ENCODE data around the gene ZBTB18. TPM values are rescaled to one million over a fixed set of nuclear protein-coding genes. Genes with fewer than 3 reads are reported as not detected.

The ZBTB18 gene
- polyA plus RNA-seq, 2 of the 4 experiments (the other 2 are of a cell fraction), result 9.7 to 9.9 TPM

DNA sequence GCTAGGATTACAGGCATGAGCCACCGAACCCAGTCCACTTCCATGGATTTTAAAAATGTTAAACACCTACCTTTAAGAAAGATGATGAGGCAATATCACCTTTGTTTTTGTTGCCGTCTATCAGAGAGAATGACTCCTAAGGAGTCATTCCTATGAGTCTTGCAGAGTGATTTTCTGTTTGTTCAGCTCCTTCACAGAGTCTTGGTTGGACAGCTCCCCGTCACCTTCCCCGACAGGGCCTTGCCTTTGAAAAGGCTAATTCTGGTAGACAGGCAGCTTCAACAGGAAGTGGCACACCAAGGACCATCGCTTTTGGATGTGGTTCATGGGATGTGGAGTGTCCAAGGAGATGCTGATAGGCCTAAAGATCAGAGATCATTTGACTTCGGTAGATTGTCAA lies 17.5 kb downstream of the ZBTB18 start:
- FAIRE-seq (no peak), DNase-seq (ENCODE audit: low read depth in 1 of 2, low spot score in 1 of 2) (no peak), ATAC-seq (no peak)
- TF ChIP-seq JUN (IDR thresholded peaks at IDR 0.05) (no peak), ZNF302 (CRISPR knock-in tag; IDR thresholded peaks at IDR 0.05) (no peak), SMC3 (IDR thresholded peaks at IDR 0.05) (no peak), NPAS2 (CRISPR knock-in tag; IDR thresholded peaks at IDR 0.05; ENCODE audit: borderline replicate concordance) (no peak), CEBPB (IDR thresholded peaks at IDR 0.05) (no peak), ZC3H11A (IDR thresholded peaks at IDR 0.05) (no peak), FOSB (CRISPR knock-in tag; IDR thresholded peaks at IDR 0.05) (no peak), ZFP36 (IDR thresholded peaks at IDR 0.05; ENCODE audit: borderline replicate concordance, partially characterized antibody) (no peak), EHMT2 (IDR thresholded peaks at IDR 0.05; ENCODE audit: low read depth) (no peak), TFCP2L1 (CRISPR knock-in tag; IDR thresholded peaks at IDR 0.05) (no peak), RARB (CRISPR knock-in tag; IDR thresholded peaks at IDR 0.05) (no peak), FOSL2 (IDR thresholded peaks at IDR 0.05) (no peak), FOSL2 (CRISPR knock-in tag; IDR thresholded peaks at IDR 0.05) (no peak)
- TF ChIP-seq, protein P1, sequence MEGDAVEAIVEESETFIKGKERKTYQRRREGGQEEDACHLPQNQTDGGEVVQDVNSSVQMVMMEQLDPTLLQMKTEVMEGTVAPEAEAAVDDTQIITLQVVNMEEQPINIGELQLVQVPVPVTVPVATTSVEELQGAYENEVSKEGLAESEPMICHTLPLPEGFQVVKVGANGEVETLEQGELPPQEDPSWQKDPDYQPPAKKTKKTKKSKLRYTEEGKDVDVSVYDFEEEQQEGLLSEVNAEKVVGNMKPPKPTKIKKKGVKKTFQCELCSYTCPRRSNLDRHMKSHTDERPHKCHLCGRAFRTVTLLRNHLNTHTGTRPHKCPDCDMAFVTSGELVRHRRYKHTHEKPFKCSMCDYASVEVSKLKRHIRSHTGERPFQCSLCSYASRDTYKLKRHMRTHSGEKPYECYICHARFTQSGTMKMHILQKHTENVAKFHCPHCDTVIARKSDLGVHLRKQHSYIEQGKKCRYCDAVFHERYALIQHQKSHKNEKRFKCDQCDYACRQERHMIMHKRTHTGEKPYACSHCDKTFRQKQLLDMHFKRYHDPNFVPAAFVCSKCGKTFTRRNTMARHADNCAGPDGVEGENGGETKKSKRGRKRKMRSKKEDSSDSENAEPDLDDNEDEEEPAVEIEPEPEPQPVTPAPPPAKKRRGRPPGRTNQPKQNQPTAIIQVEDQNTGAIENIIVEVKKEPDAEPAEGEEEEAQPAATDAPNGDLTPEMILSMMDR (IDR thresholded peaks at IDR 0.05), result no peak
- TF ChIP-seq, protein P2, sequence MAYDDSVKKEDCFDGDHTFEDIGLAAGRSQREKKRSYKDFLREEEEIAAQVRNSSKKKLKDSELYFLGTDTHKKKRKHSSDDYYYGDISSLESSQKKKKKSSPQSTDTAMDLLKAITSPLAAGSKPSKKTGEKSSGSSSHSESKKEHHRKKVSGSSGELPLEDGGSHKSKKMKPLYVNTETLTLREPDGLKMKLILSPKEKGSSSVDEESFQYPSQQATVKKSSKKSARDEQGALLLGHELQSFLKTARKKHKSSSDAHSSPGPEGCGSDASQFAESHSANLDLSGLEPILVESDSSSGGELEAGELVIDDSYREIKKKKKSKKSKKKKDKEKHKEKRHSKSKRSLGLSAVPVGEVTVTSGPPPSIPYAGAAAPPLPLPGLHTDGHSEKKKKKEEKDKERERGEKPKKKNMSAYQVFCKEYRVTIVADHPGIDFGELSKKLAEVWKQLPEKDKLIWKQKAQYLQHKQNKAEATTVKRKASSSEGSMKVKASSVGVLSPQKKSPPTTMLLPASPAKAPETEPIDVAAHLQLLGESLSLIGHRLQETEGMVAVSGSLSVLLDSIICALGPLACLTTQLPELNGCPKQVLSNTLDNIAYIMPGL (CRISPR knock-in tag; IDR thresholded peaks at IDR 0.05; ENCODE audit: borderline replicate concordance), result no peak
- TF ChIP-seq, protein P3, sequence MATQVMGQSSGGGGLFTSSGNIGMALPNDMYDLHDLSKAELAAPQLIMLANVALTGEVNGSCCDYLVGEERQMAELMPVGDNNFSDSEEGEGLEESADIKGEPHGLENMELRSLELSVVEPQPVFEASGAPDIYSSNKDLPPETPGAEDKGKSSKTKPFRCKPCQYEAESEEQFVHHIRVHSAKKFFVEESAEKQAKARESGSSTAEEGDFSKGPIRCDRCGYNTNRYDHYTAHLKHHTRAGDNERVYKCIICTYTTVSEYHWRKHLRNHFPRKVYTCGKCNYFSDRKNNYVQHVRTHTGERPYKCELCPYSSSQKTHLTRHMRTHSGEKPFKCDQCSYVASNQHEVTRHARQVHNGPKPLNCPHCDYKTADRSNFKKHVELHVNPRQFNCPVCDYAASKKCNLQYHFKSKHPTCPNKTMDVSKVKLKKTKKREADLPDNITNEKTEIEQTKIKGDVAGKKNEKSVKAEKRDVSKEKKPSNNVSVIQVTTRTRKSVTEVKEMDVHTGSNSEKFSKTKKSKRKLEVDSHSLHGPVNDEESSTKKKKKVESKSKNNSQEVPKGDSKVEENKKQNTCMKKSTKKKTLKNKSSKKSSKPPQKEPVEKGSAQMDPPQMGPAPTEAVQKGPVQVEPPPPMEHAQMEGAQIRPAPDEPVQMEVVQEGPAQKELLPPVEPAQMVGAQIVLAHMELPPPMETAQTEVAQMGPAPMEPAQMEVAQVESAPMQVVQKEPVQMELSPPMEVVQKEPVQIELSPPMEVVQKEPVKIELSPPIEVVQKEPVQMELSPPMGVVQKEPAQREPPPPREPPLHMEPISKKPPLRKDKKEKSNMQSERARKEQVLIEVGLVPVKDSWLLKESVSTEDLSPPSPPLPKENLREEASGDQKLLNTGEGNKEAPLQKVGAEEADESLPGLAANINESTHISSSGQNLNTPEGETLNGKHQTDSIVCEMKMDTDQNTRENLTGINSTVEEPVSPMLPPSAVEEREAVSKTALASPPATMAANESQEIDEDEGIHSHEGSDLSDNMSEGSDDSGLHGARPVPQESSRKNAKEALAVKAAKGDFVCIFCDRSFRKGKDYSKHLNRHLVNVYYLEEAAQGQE (IDR thresholded peaks at IDR 0.05), result no peak; the same call in 1 of the 2 replicates
- TF ChIP-seq, protein P4, sequence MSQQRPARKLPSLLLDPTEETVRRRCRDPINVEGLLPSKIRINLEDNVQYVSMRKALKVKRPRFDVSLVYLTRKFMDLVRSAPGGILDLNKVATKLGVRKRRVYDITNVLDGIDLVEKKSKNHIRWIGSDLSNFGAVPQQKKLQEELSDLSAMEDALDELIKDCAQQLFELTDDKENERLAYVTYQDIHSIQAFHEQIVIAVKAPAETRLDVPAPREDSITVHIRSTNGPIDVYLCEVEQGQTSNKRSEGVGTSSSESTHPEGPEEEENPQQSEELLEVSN (IDR thresholded peaks at IDR 0.05; ENCODE audit: borderline replicate concordance, low read depth), result no peak
- H3K4me2 ChIP-seq, result no peak overlapping the region
- H3K27ac ChIP-seq, result no peak overlapping the region
- CTCF ChIA-PET, result interaction anchor here (1.7 kb wide), 1 partner anchor 13 kb away, joined by 4 read pairs; no protein-coding TSS in a partner anchor
- 87% methylated on average over 6 of the region's 6 CpGs for WGBS (ENCODE audit: missing lambda C conversion rate)
- H3K4me1 ChIP-seq, result peaks cover 48% of the 10 kb centered on the region
- no peaks in the 10 kb centered on the region for H3K9me3 ChIP-seq
- H3K4me3 ChIP-seq, result no peak overlapping the region
- POLR2A ChIA-PET, result no interaction called here

DNA sequence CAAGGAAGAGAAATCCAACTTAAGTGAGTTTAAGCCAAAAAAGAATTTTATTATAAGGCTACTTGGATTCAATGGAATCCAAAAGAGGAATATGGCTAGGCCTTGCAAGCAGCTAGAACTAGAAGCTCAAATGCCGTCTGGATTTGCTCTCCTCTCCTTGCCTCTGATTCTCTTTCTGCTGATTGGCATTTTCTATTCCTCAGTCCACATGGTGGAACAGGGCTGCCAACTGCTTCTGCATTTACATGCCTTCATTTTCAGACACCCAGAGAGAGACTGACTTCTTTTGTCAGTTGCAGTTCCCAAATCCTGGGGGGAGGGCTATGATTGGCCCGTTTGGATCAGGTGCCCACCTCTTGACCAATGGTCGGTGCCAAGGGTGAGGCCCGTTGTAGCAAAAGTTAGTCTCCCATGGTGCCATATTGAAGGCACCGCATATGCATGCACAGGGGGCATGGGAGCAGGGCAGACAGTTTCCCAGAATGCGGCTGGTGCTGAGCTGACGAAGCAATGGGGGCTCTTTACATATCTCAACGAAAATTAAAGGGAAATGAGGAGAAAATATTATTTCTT lies 18.3 kb downstream of the ZBTB18 start:
- CTCF ChIA-PET, result no interaction called here
- no peak for ATAC-seq

More for the DNA sequence above, 18.3 kb downstream of the ZBTB18 start:
- Histone ChIP-seq H3K9me3 (no peaks in the 10 kb centered on the region), H3K4me3 (no peak overlapping the region), H3K27ac (no peak overlapping the region), H3K4me2 (no peak overlapping the region), H3K4me1 (peaks cover 39% of the 10 kb centered on the region)
- DNase-seq (ENCODE audit: low read depth in 1 of 2, low spot score in 1 of 2) (no peak), FAIRE-seq (no peak)
- WGBS (ENCODE audit: missing lambda C conversion rate), result 81% methylated on average over 8 of the region's 8 CpGs
- POLR2A ChIA-PET, result no interaction called here
- TF ChIP-seq, protein P5, sequence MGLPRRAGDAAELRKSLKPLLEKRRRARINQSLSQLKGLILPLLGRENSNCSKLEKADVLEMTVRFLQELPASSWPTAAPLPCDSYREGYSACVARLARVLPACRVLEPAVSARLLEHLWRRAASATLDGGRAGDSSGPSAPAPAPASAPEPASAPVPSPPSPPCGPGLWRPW (IDR thresholded peaks at IDR 0.05), result no peak
- TF ChIP-seq MAFK (IDR thresholded peaks at IDR 0.05; ENCODE audit: partially characterized antibody) (peak; percentile 11), CEBPB (IDR thresholded peaks at IDR 0.05) (no peak), FOXS1 (CRISPR knock-in tag; IDR thresholded peaks at IDR 0.05) (no peak), RAD21 (conservative IDR thresholded peaks at IDR 0.05 in 1 of 2, IDR thresholded peaks at IDR 0.05 in 1 of 2) (no peak)
